ENCODE results near the gene MRPS10.
"Not testable (repeated sequence)": the region's sequence is repeated elsewhere in the genome, so short reads cannot be mapped to it uniquely, and the experiment has no call there.

The MRPS10 gene

GRCh38 chr6:42204768-42205282, 12.8 kb downstream of the MRPS10 start:
- no peak for DNase-seq

- DNase-seq = no peak
Observed at GRCh38 chr6:42203183-42203582, 14.5 kb downstream of the MRPS10 start.

- DNase-seq = not testable (repeated sequence)
Observed at GRCh38 chr6:42202131-42202915, 15.3 kb downstream of the MRPS10 start.

DNA sequence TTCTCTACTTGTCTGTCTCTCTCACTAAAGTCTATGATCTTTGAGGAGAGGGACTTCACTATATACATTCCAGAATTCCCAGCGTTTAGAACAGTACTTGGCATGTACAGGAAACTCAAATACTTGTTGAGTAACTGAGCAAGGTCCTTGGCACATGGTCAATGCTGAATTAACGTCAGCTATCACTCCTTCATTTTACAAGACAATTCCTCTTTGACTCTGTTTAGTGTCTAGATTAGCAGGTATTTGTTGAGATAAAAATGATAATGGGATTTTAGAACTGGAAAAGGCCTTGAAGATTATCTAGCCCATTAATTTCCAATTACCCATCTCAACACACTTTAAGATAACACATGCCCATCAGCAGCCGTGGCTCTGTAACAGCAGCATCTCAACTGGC, 16.3 kb downstream of the MRPS10 start:
- DNase-seq = no peak

DNA sequence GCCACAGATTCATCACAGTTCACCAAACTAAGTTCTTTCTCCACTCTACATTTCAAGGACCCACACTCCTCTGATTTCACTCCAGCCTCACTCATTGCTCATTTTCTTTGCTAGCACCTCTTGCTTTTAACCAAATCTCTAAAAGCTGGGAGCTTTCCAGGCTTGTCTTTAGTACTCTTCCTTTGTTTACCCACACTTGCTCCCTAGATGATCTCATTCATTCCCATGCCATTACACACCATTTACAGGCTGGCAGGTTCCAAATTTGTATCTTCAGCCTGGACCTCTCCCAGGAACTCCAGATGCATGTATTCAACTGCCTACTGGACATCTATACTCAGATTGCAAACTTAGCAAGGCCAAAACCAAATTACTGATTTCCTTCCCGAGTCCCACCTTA, 17.6 kb downstream of the MRPS10 start:
- peak; percentile 45 for DNase-seq

DNA sequence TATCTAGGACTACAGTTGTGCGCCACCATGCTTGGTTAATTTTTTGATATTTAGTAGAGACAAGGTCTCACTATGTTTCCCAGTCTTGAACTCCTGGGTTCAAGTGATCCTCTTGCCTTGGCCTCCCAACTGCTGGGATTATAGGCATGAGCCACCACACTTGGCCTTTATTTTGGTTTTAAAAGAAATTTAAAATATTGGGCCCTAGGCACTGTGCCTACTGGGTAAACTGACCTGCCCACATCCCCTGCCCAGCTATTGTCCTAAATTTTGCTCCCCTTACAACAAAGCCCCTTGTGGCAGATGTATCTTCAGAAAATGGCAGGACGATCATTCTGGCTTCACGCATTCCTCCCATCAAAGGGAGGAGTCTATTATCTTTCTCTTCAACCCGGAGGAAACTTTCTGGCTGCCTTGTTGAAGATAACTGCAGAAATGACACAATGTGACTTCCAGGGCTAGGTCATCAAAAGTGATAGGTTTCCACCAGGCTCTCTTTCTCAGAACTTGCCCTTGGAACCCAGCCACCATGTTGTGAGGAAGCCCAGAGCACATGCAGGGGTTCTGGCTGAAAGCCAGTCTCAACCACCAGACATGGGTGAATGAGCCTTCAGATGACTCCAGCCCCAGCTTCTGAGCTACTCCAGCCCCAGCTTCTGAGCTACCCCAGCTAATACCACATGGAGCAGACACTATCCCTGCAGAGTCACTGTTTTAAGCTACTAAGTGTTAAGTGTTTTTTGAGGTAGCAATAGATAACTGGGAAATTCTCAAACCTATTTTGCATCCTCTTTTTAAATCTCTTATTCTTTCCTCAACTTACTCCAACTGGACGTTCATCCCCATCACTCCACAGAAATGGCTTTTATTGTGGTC, 18.3 kb downstream of the MRPS10 start:
- no peak for DNase-seq

DNA sequence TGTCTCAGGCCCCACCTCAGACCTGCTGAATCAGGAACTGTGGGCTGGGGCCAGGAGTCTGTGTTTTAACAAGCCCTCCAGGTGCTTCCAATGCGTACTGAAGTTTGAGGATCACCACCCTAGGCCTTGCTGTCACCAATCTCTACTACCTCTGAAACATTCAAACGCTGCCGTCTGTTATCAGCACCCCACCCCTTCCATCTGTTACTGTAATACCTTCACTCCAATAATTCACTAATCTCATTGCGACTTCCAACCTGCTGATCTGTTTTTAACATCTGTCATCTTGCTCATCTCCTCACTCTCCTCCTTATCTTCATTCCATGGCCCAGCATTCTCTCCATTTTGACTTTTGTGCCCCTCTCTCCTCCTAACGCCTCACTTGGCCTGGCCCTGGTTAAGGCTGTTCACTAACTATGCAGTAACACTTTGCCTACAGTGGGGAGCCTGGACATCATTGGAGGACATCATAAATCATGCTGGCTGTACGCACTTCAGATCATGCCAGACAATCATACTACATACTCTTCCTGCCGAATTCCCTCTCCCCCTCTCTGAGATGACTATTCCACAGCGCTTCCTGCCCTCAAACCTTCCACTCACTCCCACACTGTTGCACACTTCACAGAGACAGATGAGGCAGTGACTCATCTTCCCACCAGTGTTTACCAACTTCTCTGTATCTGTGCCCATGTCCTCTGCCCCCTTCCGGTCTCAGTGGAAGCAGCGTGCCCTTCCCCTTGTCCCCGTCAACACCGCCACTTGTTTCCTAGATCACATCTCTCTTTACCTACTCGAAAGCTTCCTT, 19.9 kb downstream of the MRPS10 start:
- peak; percentile 61 for DNase-seq

- no peak for DNase-seq
Observed at GRCh38 chr6:42195415-42195814, 22.2 kb downstream of the MRPS10 start.

GRCh38 chr6:42194056-42194455, 23.6 kb downstream of the MRPS10 start:
- no peak for DNase-seq

DNA sequence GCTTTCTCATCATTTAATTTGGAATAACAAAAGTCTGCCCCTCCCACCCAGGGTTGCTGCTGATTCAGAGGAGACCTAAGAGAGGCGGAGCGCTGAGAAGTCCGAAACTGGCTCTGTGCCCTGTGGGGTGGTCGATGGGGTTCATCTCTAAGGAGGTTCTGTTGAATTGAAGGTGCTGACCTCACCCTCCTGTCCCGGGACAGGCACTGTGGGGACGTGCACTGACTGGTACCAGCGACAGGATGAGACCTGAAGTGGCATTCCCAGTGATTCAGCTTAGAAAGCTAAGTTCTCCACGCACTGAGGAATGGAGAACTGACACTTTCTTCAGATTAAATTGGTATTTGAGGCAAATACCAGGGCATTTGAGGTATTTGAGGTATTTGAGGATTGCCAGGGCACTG, 24.2 kb downstream of the MRPS10 start:
- DNase-seq = no peak

GRCh38 chr6:42192385-42192784, 25.3 kb downstream of the MRPS10 start:
- not testable (repeated sequence) for DNase-seq

DNA sequence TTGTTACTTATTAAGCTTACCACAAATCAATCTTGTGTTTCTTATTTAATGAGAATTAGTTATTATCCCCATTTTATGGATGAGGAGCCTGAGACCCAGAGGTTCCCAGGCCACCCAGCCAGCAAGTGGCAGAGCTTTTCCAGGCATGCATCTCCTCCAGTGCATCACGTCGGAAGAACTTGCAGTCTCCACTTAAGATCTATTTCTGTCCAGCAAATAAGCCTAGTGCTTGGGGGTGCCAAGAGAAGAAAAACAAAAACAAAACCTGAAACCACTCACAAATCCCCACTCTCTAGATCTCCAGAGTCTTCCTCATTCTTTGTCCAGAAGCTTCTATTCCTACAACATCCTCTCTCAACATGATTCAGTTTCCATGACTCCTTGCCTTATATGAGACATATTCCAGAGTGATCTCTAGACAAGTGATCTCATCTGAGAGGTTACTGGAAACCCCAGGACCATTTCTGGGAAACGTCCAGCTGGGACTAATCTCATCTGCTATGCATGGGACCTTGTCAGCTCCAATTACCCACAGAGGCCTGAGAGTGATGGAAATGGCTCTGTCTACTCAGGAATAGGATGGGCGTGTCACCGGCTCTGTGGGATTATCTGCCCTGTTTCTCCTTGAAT, 27.0 kb downstream of the MRPS10 start:
- no peak for DNase-seq

DNA sequence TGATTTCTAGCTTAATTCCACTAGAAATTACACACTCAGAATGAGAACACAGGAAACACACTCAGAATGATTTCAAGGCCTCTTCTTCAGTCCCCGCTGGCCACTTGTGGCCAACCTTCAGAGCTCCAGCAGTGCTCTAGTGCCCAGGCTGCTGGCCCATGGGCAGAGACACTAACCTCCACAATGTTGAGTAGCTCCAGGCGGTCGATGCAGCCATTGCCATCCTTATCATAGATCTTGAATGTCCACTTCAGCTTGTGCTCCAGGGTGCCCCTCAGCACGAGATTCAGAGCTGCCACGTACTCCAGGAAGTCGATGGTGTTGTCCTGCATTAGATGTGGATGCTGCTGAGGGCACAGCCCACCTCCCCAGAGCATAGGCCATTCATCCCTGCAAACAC, 29.3 kb downstream of the MRPS10 start:
- no peak for DNase-seq

DNA sequence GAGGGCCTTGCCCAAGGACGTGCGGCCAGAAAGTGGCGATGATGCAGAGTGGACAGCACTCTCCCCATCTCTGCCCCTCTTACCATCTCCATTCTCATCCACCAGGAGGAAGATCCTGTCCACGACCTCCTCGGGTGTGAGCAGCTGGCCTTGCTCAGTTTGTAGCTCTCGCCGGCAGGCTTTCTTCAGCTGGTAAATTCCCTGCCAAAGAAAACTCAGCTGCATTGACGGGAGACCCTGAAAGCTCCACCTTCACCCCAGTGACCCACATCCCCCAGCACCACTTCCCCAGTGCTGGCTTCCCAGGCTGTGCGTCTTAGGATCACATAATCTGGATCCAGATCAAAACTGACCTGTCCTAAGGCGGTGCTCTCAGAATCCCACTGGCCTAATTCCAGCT, 32.1 kb downstream of the MRPS10 start:
- DNase-seq = no peak

GRCh38 chr6:42184475-42184874, 33.2 kb downstream of the MRPS10 start:
- no peak for DNase-seq

DNA sequence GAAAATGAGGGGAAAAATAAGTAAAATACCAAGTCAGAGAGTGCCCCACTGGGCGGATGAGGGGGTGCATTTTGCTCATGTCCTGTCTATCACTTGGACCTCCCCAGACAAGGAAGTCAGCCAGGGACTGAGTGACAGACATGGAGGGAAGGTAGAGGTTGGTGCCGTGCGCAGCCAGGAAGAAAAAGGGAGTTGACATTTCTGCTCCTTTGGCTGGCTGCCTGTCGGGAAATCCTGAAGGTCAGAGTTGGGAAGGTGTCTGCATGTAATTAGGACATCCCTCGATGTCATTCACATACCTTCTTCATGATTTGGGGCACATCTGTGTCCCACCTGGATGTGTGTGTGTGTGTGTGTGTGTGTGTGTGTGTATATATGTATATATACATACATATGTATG, 35.6 kb downstream of the MRPS10 start:
- DNase-seq = no peak

- no peak for DNase-seq
Observed at GRCh38 chr6:42179945-42180313, 37.7 kb downstream of the MRPS10 start.

DNA sequence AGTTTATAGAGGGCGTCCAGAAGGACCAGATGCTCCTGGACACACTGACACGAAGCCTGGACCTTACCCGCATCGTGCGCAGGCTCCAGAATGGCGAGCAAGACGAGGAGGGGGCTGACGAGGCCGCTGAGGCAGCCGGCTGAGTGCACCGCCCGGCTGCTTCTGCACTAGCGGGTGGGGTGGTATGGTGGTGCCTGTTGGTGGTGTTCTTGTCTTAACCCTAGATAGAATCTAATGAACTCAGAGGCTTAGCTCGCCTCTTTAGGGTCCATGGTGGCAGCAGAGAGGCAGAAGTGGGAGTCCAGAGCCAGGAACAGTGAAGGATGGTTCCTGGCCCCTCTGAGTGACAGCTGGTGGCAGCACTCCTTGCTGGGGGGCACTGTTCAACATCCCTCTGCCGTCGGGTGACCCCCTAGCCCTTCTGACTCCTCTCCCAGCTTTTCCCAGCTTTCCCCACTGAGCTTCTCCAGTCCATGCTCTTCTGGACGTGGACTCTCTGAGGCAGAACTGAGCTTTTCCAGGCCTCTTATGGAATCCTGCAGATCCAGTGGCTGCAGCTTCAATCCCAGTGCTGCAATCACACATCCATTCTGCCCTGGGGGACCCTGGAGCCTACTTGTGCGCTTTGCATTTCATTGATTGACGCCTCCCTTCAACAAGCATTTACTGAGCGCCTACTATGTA, 38.3 kb downstream of the MRPS10 start:
- no peak for DNase-seq

DNA sequence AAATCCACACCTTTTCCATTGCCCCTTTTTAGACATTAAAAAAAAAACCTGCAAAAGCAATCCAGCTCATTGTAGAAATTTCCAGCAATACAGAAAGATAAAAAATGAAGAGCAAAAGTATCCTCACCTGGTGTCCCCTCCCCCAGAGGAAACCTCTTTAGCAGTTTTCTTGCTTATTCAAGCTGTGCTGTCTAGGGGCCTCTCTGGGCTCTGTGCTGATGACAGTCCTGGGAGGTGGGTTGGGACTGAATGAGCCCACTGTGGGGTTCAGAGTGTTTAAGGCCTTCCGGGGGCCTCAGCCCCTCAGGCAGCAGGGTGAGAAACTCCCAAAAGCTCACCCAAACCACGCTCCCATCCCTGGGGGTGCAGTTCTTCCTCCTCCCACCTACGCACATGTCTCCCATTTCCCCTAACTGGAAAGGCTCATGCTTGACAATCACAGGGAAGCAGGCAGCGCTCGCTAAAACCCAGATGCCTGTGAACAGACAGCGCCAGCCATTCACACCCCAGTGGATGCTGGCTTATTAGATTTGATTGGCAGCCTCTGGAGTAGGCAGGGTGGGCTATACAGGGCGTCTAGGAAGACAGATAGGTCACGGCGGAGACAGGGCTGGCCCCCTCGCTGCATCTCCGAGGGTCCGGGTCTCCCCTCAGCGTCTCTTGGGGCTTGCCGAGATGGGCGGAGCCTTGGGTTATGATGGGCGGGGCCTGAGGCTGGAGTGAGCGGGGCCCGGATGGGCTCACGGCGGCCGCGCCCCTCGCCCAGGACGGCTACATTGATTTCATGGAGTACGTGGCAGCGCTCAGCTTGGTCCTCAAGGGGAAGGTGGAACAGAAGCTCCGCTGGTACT, 39.9 kb downstream of the MRPS10 start:
- DNase-seq = no peak

GRCh38 chr6:42176981-42177380, 40.7 kb downstream of the MRPS10 start:
- no peak for DNase-seq

- no peak for DNase-seq
Observed at GRCh38 chr6:42175860-42176259, 41.8 kb downstream of the MRPS10 start.
